ENCODE data around the gene MBOAT2. TPM values are rescaled to one million over a fixed set of nuclear protein-coding genes. Genes with fewer than 3 reads are reported as not detected.

Gene MBOAT2
- polyA plus RNA-seq, 1 donor (not counting 4 experiments of a cell fraction or from before 2014, with no cell fraction given) = 121 TPM

- no peak for DNase-seq (ENCODE audit: low read depth, low spot score)
- dilution Hi-C loops (cut with MboI; ENCODE audit: extremely low pct_ligation_motif_present, low sequenced_read_pairs) = no loop called here
- Histone ChIP-seq H2AFZ (ENCODE audit: control insufficient read depth, low read length) (no peak overlapping the region), H3K27ac (ENCODE audit: control insufficient read depth, insufficient read depth, low read length) (no peak overlapping the region), H3K9me1 (ENCODE audit: control insufficient read depth, extremely low read depth, insufficient read depth, low read length) (no peaks in the 10 kb centered on the region), H3K27me3 (ENCODE audit: control insufficient read depth, extremely low read depth, insufficient read depth, low read length) (no peaks in the 10 kb centered on the region), H3K79me2 (ENCODE audit: control insufficient read depth, insufficient read depth, low read length) (no peaks in the 10 kb centered on the region), H4K20me1 (ENCODE audit: control insufficient read depth, extremely low read depth, insufficient read depth, low read length) (no peaks in the 10 kb centered on the region), H3K4me2 (ENCODE audit: control insufficient read depth, extremely low read depth, insufficient read depth, low read depth, low read length) (no peak overlapping the region), H3K36me3 (ENCODE audit: control insufficient read depth in 2 of 2, extremely low read depth in 1 of 2, insufficient read depth in 2 of 2, low read length in 2 of 2) (no peaks in the 10 kb centered on the region), H3K4me3 (ENCODE audit: control insufficient read depth in 2 of 3, extremely low read depth in 1 of 3, insufficient read depth in 2 of 3, low read depth in 1 of 3, low read length in 3 of 3) (no peak overlapping the region), H3K9me3 (ENCODE audit: control insufficient read depth, low read depth, low read length) (no peaks in the 10 kb centered on the region), H3K9ac (ENCODE audit: control insufficient read depth, extremely low read depth, insufficient read depth, low read length) (no peak overlapping the region), H3K4me1 (ENCODE audit: control insufficient read depth, extremely low read depth, insufficient read depth, low read length) (no peaks in the 10 kb centered on the region)
- FAIRE-seq = no peak
- TF ChIP-seq, protein P1, sequence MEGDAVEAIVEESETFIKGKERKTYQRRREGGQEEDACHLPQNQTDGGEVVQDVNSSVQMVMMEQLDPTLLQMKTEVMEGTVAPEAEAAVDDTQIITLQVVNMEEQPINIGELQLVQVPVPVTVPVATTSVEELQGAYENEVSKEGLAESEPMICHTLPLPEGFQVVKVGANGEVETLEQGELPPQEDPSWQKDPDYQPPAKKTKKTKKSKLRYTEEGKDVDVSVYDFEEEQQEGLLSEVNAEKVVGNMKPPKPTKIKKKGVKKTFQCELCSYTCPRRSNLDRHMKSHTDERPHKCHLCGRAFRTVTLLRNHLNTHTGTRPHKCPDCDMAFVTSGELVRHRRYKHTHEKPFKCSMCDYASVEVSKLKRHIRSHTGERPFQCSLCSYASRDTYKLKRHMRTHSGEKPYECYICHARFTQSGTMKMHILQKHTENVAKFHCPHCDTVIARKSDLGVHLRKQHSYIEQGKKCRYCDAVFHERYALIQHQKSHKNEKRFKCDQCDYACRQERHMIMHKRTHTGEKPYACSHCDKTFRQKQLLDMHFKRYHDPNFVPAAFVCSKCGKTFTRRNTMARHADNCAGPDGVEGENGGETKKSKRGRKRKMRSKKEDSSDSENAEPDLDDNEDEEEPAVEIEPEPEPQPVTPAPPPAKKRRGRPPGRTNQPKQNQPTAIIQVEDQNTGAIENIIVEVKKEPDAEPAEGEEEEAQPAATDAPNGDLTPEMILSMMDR (optimal IDR thresholded peaks at IDR 0.05 in 1 of 3, IDR thresholded peaks at IDR 0.05 in 1 of 3, conservative IDR thresholded peaks at IDR 0.05 in 1 of 3; ENCODE audit: extremely low read depth in 1 of 3, insufficient read depth in 2 of 3, low read length in 3 of 3) = no peak
- TF ChIP-seq EZH2 (IDR thresholded peaks at IDR 0.05; ENCODE audit: low read length) = no peak
Measured at GRCh38 chr2:9032536-9033255, 29.2 kb upstream of the MBOAT2 start.

- Histone ChIP-seq H3K79me2 (ENCODE audit: control insufficient read depth, insufficient read depth, low read length) (no peaks in the 10 kb centered on the region), H3K4me3 (ENCODE audit: control insufficient read depth in 2 of 3, extremely low read depth in 1 of 3, insufficient read depth in 2 of 3, low read depth in 1 of 3, low read length in 3 of 3) (no peak overlapping the region), H3K27ac (ENCODE audit: control insufficient read depth, insufficient read depth, low read length) (no peak overlapping the region), H3K4me1 (ENCODE audit: control insufficient read depth, extremely low read depth, insufficient read depth, low read length) (no peaks in the 10 kb centered on the region), H3K9me1 (ENCODE audit: control insufficient read depth, extremely low read depth, insufficient read depth, low read length) (no peaks in the 10 kb centered on the region), H4K20me1 (ENCODE audit: control insufficient read depth, extremely low read depth, insufficient read depth, low read length) (no peaks in the 10 kb centered on the region), H3K36me3 (ENCODE audit: control insufficient read depth in 2 of 2, extremely low read depth in 1 of 2, insufficient read depth in 2 of 2, low read length in 2 of 2) (no peaks in the 10 kb centered on the region), H2AFZ (ENCODE audit: control insufficient read depth, low read length) (no peak overlapping the region), H3K9me3 (ENCODE audit: control insufficient read depth, low read depth, low read length) (no peaks in the 10 kb centered on the region), H3K4me2 (ENCODE audit: control insufficient read depth, extremely low read depth, insufficient read depth, low read depth, low read length) (no peak overlapping the region), H3K27me3 (ENCODE audit: control insufficient read depth, extremely low read depth, insufficient read depth, low read length) (no peaks in the 10 kb centered on the region), H3K9ac (ENCODE audit: control insufficient read depth, extremely low read depth, insufficient read depth, low read length) (no peak overlapping the region)
- FAIRE-seq = no peak
- TF ChIP-seq EZH2 (IDR thresholded peaks at IDR 0.05; ENCODE audit: low read length) = no peak
- TF ChIP-seq, protein P1 (optimal IDR thresholded peaks at IDR 0.05 in 1 of 3, IDR thresholded peaks at IDR 0.05 in 1 of 3, conservative IDR thresholded peaks at IDR 0.05 in 1 of 3; ENCODE audit: extremely low read depth in 1 of 3, insufficient read depth in 2 of 3, low read length in 3 of 3) = no peak
- DNase-seq (ENCODE audit: low read depth, low spot score) = no peak
- dilution Hi-C loops (cut with MboI; ENCODE audit: extremely low pct_ligation_motif_present, low sequenced_read_pairs) = no loop called here
Measured at GRCh38 chr2:9032121-9032520, 28.6 kb upstream of the MBOAT2 start.

Measured in keratinocyte (primary cell).